Natural killer cell (primary cell): Measurements from ENCODE around the gene PSME1. TPM values are rescaled to one million over a fixed set of nuclear protein-coding genes. Genes with fewer than 3 reads are reported as not detected.

Source experiments
- ATAC-seq, 3 donors: fragments of 150-1000 bp in 2 of 3; fragments of 200-7000 bp in 1 of 3; cut with Tn5 transposase; 1 replicate in 1 of 3; 2 replicates in 2 of 3; pipeline ENCODE4 v1.10.0; 2021; ENCODE audit warnings: mild to moderate bottlenecking in 2 of 3, moderate library complexity in 2 of 3
- DNase-seq, 2 donors: peaks; one replicate each; pipeline versions ENCODE4 v3.0.0 to v3.0.0-alpha.2; 2013 to 2021; ENCODE audit warnings: mixed read lengths in 1 of 2
- H3K27ac ChIP-seq: one replicate; pipeline ENCODE4 v1.5.1; 2013; ENCODE audit warnings: mild to moderate bottlenecking, low read length
- H3K27me3 ChIP-seq: one replicate; pipeline ENCODE4 v1.6.1; 2013; ENCODE audit warnings: low read length; ENCODE audit not compliant: control insufficient read depth, insufficient read depth
- H3K36me3 ChIP-seq: one replicate; pipeline ENCODE4 v1.6.1; 2013; ENCODE audit warnings: low read length; ENCODE audit not compliant: control insufficient read depth, insufficient read depth
- H3K4me1 ChIP-seq: one replicate; pipeline ENCODE4 v1.6.1; 2013; ENCODE audit warnings: low read length; ENCODE audit not compliant: control insufficient read depth, insufficient read depth
- H3K4me3 ChIP-seq: one replicate; pipeline ENCODE4 v1.5.1; 2013; ENCODE audit warnings: low read length
- H3K9me3 ChIP-seq: one replicate; pipeline ENCODE4 v1.6.1; 2013; ENCODE audit warnings: low read length; ENCODE audit not compliant: control insufficient read depth, insufficient read depth
- H3K27ac Mint-ChIP-seq, 2 donors: one replicate each; pipeline ENCODE4 v1.8.0; 2022; ENCODE audit warnings: mild to moderate bottlenecking in 2 of 2, mixed read lengths in 2 of 2, moderate library complexity in 1 of 2
- H3K27me3 Mint-ChIP-seq, 2 donors: one replicate each; pipeline ENCODE4 v1.8.0; 2022; ENCODE audit warnings: low read depth in 2 of 2, mixed read lengths in 2 of 2
- H3K36me3 Mint-ChIP-seq: one replicate; pipeline ENCODE4 v1.8.0; 2022; ENCODE audit warnings: mixed read lengths
- H3K4me1 Mint-ChIP-seq, 2 donors: one replicate each; pipeline ENCODE4 v1.8.0; 2022; ENCODE audit warnings: mixed read lengths in 2 of 2
- H3K4me3 Mint-ChIP-seq: one replicate; pipeline ENCODE4 v1.8.0; 2022; ENCODE audit warnings: mild to moderate bottlenecking, moderate library complexity, mixed read lengths
- H3K9me3 Mint-ChIP-seq, 2 donors: one replicate each; pipeline ENCODE4 v1.8.0; 2022; ENCODE audit warnings: mixed read lengths in 2 of 2
- WGBS: methylation state at CpG from one replicate; pipeline ENCODE4 v1.1.7; 2013; ENCODE audit warnings: missing lambda C conversion rate; ENCODE audit not compliant: insufficient coverage; 5-methylcytosine and 5-hydroxymethylcytosine counted together
- intact Hi-C: fragments of 100-400 bp; cut with micrococcal nuclease; formaldehyde crosslinking; loops from one replicate; pipeline ENCODE4 v1.14.2; 2022
- total RNA-seq, 4 donors: library from RNA; stranded (reverse); fragments of 120-200 nt in 1 of 4; gene quantifications; one replicate each; pipeline versions ENCODE4 v1.2.3 to v1.2.4, GENCODE V29; 2013 to 2022
- TF ChIP-seq, protein P1 (sequence below): fragments of 200-600 bp; IDR thresholded peaks from one replicate; pipeline ENCODE4 v1.8.0; 2022; ENCODE audit warnings: antibody characterized with exemption

PSME1 gene
- total RNA-seq, 3 donors from 2014 or later (not counting 1 experiment from before 2014, with no cell fraction given) = 315 to 345 (median 318) TPM

DNA sequence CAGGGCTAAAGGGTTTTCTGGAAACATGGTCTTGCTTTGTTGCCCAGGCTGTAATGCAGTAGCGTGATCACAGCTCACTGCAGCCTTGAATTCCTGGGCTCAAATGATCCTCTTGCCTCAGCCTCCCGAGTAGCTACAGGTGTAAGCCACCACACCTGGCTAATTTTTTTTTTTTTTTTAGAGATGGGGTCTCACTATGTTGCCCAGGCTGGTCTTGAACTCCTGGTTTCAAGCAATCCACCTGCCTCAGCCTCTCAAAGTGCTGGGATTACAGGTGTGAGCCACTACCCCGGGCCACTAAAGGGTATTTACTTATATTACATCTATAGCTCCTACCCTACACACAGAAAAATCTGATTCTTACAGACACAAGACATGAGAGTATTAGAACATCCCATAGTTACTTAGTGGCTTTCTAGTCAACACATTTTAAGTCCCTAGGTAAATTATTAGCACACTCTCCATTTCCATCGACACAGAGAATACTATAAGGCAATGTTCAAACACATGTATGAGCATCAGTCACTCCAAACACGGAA lies 27.6 kb upstream of the PSME1 start:
- H3K4me1 Mint-ChIP-seq = peaks cover 8% of the 10 kb centered on the region in 2 donors
- H3K4me1 ChIP-seq = peaks cover 9% of the 10 kb centered on the region
- ATAC-seq (peak in 2 of 3 donors; percentile 16 to 33), DNase-seq (no peak)
- peaks cover 4% of the 10 kb centered on the region for H3K36me3 ChIP-seq
- peak overlapping the region; percentile 47 for H3K27ac ChIP-seq
- no peaks in the 10 kb centered on the region for H3K27me3 Mint-ChIP-seq
- H3K9me3 Mint-ChIP-seq = no peaks in the 10 kb centered on the region
- no peaks in the 10 kb centered on the region for H3K27me3 ChIP-seq
- intact Hi-C loops = loop anchor here (1.0 to 2.0 kb wide), 3 partner anchors 14 to 94 kb away; partner anchors contain the start of gene PCK2
- WGBS = 37% methylated on average over 5 of the region's 5 CpGs
- H3K4me3 ChIP-seq = no peak overlapping the region
- H3K4me3 Mint-ChIP-seq = no peak overlapping the region
- TF ChIP-seq, protein P1, sequence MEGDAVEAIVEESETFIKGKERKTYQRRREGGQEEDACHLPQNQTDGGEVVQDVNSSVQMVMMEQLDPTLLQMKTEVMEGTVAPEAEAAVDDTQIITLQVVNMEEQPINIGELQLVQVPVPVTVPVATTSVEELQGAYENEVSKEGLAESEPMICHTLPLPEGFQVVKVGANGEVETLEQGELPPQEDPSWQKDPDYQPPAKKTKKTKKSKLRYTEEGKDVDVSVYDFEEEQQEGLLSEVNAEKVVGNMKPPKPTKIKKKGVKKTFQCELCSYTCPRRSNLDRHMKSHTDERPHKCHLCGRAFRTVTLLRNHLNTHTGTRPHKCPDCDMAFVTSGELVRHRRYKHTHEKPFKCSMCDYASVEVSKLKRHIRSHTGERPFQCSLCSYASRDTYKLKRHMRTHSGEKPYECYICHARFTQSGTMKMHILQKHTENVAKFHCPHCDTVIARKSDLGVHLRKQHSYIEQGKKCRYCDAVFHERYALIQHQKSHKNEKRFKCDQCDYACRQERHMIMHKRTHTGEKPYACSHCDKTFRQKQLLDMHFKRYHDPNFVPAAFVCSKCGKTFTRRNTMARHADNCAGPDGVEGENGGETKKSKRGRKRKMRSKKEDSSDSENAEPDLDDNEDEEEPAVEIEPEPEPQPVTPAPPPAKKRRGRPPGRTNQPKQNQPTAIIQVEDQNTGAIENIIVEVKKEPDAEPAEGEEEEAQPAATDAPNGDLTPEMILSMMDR = no peak
- H3K27ac Mint-ChIP-seq = peak overlapping the region; percentile 90 to 93
- no peaks in the 10 kb centered on the region for H3K9me3 ChIP-seq
- peaks cover 10% of the 10 kb centered on the region for H3K36me3 Mint-ChIP-seq

DNA sequence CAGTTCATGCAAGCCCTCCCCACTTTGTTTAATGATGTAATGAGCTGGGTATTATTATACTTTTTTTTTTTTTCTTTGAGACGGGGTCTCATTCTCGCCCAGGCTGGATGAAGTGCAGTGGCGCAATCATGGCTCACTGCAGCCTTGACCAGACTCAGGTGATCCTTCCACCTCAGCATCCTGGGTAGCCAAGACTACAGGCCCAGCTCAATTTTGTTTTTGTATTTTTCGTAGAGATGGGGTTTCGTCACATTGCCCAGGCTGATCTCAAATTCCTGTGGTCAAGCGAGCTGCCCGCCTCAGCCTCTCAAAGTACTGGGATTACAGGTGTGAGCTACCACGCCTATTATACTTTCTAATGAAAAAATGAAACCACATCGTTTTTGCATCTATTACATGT lies 25.9 kb upstream of the PSME1 start:
- Mint-ChIP-seq H3K36me3 (no peaks in the 10 kb centered on the region), H3K4me1 (peaks cover 12 to 14% of the 10 kb centered on the region in 2 donors), H3K27me3 (no peaks in the 10 kb centered on the region), H3K4me3 (no peak overlapping the region), H3K9me3 (no peaks in the 10 kb centered on the region), H3K27ac (peak overlapping the region in 1 of 2 donors; percentile 11)
- H3K4me3 ChIP-seq = no peak overlapping the region
- no peaks in the 10 kb centered on the region for H3K27me3 ChIP-seq
- ATAC-seq = no peak
- H3K4me1 ChIP-seq = peaks cover 14% of the 10 kb centered on the region
- no peak for DNase-seq
- H3K9me3 ChIP-seq = no peaks in the 10 kb centered on the region
- TF ChIP-seq, protein P1 = no peak
- no peak overlapping the region for H3K27ac ChIP-seq
- H3K36me3 ChIP-seq = no peaks in the 10 kb centered on the region
- 93% methylated on average over 8 of the region's 9 CpGs for whole genome bisulfite sequencing
- intact Hi-C loops = no loop called here

- Histone ChIP-seq H3K4me1 (peaks cover 17% of the 10 kb centered on the region), H3K27ac (no peak overlapping the region), H3K27me3 (no peaks in the 10 kb centered on the region), H3K4me3 (no peak overlapping the region), H3K36me3 (no peaks in the 10 kb centered on the region), H3K9me3 (no peaks in the 10 kb centered on the region)
- peak overlapping the region in 1 of 2 donors; percentile 11 for H3K27ac Mint-ChIP-seq
- intact Hi-C loops = no loop called here
- WGBS = 100% methylated on average over 1 of the region's 1 CpG
- ATAC-seq (no peak), DNase-seq (no peak)
- TF ChIP-seq, protein P1 = no peak
- H3K9me3 Mint-ChIP-seq = no peaks in the 10 kb centered on the region
- no peaks in the 10 kb centered on the region for H3K36me3 Mint-ChIP-seq
- H3K27me3 Mint-ChIP-seq = no peaks in the 10 kb centered on the region
- H3K4me3 Mint-ChIP-seq = no peak overlapping the region
- peaks cover 17 to 19% of the 10 kb centered on the region in 2 donors for H3K4me1 Mint-ChIP-seq
These were observed 25.5 kb upstream of the PSME1 start for GRCh38 chr14:24110523-24110922.

GRCh38 chr14:24113379-24113800 lies 22.6 kb upstream of the PSME1 start:
- H3K9me3 ChIP-seq = no peaks in the 10 kb centered on the region
- peaks cover 14% of the 10 kb centered on the region for H3K36me3 ChIP-seq
- WGBS = 15% methylated on average over 13 of the region's 15 CpGs
- Mint-ChIP-seq H3K36me3 (no peaks in the 10 kb centered on the region), H3K4me3 (peak overlapping the region; percentile 99), H3K27ac (peak overlapping the region; percentile 96 to 99), H3K9me3 (no peaks in the 10 kb centered on the region), H3K27me3 (no peaks in the 10 kb centered on the region), H3K4me1 (peaks cover 30 to 35% of the 10 kb centered on the region in 2 donors)
- ATAC-seq (no peak), DNase-seq (no peak)
- peak overlapping the region; percentile 62 for H3K4me3 ChIP-seq
- intact Hi-C loops = no loop called here
- no peaks in the 10 kb centered on the region for H3K27me3 ChIP-seq
- TF ChIP-seq, protein P1 = no peak
- H3K4me1 ChIP-seq = peaks cover 29% of the 10 kb centered on the region
- H3K27ac ChIP-seq = peak overlapping the region; percentile 100
